Fibroblast of lung (primary cell): Measurements from ENCODE around the gene N4BP3.

ENCODE experiments used
- CTCF ChIP-seq, 2 donors: IDR thresholded peaks in 1 of 2; conservative IDR thresholded peaks in 1 of 2; 1 replicate in 1 of 2; 2 replicates in 1 of 2; pipeline ENCODE4 v1.5.1; 2011 to 2012; ENCODE audit warnings: low read length in 2 of 2, control low read depth in 1 of 2, inconsistent platforms in 1 of 2, low read depth in 1 of 2, mild to moderate bottlenecking in 1 of 2
- EZH2 ChIP-seq: IDR thresholded peaks from 2 replicates; pipeline ENCODE4 v1.5.1; 2012; ENCODE audit warnings: low read length, control low read depth, mild to moderate bottlenecking; ENCODE audit errors: missing control alignments

- TF ChIP-seq CTCF (conservative IDR thresholded peaks at IDR 0.05 in 1 of 2, IDR thresholded peaks at IDR 0.05 in 1 of 2; ENCODE audit: low read depth in 1 of 2, low read length in 2 of 2), result no peak
- TF ChIP-seq EZH2, result no peak
Observed at GRCh38 chr5:178106556-178107239, 6.6 kb upstream of the N4BP3 start.
